ENCODE data around the gene USP6NL. TPM values are rescaled to one million over a fixed set of nuclear protein-coding genes. Genes with fewer than 3 reads are reported as not detected.

USP6NL gene
- total and polyA plus RNA-seq, 10 of the 15 experiments (the other 5 are each of a cell fraction or from before 2014, with no cell fraction given), result 4.0 to 27.7 (median 18.2) TPM

DNA sequence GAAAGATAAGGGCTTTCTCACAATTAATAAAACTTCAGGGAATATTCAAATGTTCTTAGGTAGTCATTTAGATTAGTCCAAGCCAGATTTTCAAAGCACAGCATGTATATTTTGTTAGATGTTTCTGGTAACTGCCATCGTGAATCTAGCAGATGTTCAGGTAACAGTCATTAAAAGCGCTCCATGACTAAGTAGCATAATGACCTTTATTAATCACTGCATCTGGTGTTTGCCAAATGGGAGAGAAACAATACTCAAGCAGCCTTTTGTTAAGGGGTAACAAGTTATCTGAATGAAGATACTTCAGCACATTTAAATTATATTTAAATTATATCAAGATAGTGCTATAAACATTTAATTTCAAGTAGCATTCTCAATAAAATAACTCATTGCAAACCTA is 47.5 kb downstream of the USP6NL start:
- intact Hi-C loops (cut with micrococcal nuclease; ENCODE audit: unreplicated experiment), result no loop called here
- H3K27ac ChIP-seq (ENCODE audit: control insufficient read depth, insufficient read depth), result no peak overlapping the region
- CTCF ChIA-PET, result interaction anchor here (0.7 to 1.0 kb wide), 2 partner anchors 10 to 161 kb away, joined by 4 read pairs; no protein-coding TSS in a partner anchor

More for the DNA sequence above, 47.5 kb downstream of the USP6NL start:
- Histone ChIP-seq H2AFZ (ENCODE audit: control insufficient read depth, low read depth, low read length) (no peak overlapping the region), H3K9ac (ENCODE audit: control insufficient read depth, insufficient read depth, low read length) (no peak overlapping the region), H4K20me1 (ENCODE audit: control insufficient read depth, insufficient read depth) (no peaks in the 10 kb centered on the region), H3K4me1 (ENCODE audit: control insufficient read depth, insufficient read depth, low read length) (peaks cover 15% of the 10 kb centered on the region; the same call in 1 of the 2 replicates), H3K79me2 (ENCODE audit: control insufficient read depth, insufficient read depth, low read length) (peaks cover 83% of the 10 kb centered on the region), H3K9me3 (replicated peaks; ENCODE audit: control insufficient read depth, insufficient read depth, low read length) (no peaks in the 10 kb centered on the region; the same call in none of the 3 replicates), H3K4me2 (ENCODE audit: control insufficient read depth, insufficient read depth) (no peak overlapping the region), H3K27me3 (replicated peaks in 1 of 2; ENCODE audit: control insufficient read depth in 2 of 2, insufficient read depth in 2 of 2, low read length in 1 of 2) (no peaks in the 10 kb centered on the region), H3K36me3 (ENCODE audit: control insufficient read depth in 2 of 2, insufficient read depth in 2 of 2, low read length in 1 of 2) (no peaks in the 10 kb centered on the region; a peak in 1 of 4 replicates), H3K4me3 (no peak overlapping the region)
- WGBS (ENCODE audit: insufficient coverage, insufficient replicate concordance, low lambda C conversion rate, missing lambda C conversion rate), result 74% methylated on average over 2 of the region's 2 CpGs
- no peak for FAIRE-seq
- DNase-seq (ENCODE audit: low read depth, low spot score), result no peak
- ChIA-PET RAD21 (ENCODE audit: unreplicated experiment) (interaction anchor here (1.0 to 2.1 kb wide), 2 partner anchors 9 to 15 kb away, joined by 3 to 5 read pairs; no protein-coding TSS in a partner anchor), POLR2A (no interaction called here), SMC1A (ENCODE audit: uncharacterized antibody, unreplicated experiment) (interaction anchor here (0.6 to 4.6 kb wide), 5 partner anchors 9 to 45 kb away, joined by 3 to 21 read pairs (median 3); no protein-coding TSS in a partner anchor)
- no peak for ATAC-seq
- BruUV-seq (replicated peaks), result no TSS peak
- in situ Hi-C loops (cut with MboI), result no loop called here
- TF ChIP-seq, protein P1, sequence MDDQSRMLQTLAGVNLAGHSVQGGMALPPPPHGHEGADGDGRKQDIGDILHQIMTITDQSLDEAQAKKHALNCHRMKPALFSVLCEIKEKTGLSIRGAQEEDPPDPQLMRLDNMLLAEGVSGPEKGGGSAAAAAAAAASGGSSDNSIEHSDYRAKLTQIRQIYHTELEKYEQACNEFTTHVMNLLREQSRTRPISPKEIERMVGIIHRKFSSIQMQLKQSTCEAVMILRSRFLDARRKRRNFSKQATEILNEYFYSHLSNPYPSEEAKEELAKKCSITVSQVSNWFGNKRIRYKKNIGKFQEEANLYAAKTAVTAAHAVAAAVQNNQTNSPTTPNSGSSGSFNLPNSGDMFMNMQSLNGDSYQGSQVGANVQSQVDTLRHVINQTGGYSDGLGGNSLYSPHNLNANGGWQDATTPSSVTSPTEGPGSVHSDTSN (IDR thresholded peaks at IDR 0.05; ENCODE audit: insufficient replicate concordance, low read depth, low read length), result no peak
- TF ChIP-seq, protein P2, sequence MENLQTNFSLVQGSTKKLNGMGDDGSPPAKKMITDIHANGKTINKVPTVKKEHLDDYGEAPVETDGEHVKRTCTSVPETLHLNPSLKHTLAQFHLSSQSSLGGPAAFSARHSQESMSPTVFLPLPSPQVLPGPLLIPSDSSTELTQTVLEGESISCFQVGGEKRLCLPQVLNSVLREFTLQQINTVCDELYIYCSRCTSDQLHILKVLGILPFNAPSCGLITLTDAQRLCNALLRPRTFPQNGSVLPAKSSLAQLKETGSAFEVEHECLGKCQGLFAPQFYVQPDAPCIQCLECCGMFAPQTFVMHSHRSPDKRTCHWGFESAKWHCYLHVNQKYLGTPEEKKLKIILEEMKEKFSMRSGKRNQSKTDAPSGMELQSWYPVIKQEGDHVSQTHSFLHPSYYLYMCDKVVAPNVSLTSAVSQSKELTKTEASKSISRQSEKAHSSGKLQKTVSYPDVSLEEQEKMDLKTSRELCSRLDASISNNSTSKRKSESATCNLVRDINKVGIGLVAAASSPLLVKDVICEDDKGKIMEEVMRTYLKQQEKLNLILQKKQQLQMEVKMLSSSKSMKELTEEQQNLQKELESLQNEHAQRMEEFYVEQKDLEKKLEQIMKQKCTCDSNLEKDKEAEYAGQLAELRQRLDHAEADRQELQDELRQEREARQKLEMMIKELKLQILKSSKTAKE (IDR thresholded peaks at IDR 0.05; ENCODE audit: low read depth, poor library complexity, severe bottlenecking), result no peak
- TF ChIP-seq BACH1 (IDR thresholded peaks at IDR 0.05; ENCODE audit: borderline replicate concordance), result no peak
- TF ChIP-seq PAX5 (IDR thresholded peaks at IDR 0.05; ENCODE audit: borderline replicate concordance, low read depth, low read length), result no peak
- no peak for TF ChIP-seq ZNF207 (IDR thresholded peaks at IDR 0.05; ENCODE audit: borderline replicate concordance)
- TF ChIP-seq CBX3 (IDR thresholded peaks at IDR 0.05; ENCODE audit: borderline replicate concordance, low read depth), result no peak
- TF ChIP-seq, protein P3, sequence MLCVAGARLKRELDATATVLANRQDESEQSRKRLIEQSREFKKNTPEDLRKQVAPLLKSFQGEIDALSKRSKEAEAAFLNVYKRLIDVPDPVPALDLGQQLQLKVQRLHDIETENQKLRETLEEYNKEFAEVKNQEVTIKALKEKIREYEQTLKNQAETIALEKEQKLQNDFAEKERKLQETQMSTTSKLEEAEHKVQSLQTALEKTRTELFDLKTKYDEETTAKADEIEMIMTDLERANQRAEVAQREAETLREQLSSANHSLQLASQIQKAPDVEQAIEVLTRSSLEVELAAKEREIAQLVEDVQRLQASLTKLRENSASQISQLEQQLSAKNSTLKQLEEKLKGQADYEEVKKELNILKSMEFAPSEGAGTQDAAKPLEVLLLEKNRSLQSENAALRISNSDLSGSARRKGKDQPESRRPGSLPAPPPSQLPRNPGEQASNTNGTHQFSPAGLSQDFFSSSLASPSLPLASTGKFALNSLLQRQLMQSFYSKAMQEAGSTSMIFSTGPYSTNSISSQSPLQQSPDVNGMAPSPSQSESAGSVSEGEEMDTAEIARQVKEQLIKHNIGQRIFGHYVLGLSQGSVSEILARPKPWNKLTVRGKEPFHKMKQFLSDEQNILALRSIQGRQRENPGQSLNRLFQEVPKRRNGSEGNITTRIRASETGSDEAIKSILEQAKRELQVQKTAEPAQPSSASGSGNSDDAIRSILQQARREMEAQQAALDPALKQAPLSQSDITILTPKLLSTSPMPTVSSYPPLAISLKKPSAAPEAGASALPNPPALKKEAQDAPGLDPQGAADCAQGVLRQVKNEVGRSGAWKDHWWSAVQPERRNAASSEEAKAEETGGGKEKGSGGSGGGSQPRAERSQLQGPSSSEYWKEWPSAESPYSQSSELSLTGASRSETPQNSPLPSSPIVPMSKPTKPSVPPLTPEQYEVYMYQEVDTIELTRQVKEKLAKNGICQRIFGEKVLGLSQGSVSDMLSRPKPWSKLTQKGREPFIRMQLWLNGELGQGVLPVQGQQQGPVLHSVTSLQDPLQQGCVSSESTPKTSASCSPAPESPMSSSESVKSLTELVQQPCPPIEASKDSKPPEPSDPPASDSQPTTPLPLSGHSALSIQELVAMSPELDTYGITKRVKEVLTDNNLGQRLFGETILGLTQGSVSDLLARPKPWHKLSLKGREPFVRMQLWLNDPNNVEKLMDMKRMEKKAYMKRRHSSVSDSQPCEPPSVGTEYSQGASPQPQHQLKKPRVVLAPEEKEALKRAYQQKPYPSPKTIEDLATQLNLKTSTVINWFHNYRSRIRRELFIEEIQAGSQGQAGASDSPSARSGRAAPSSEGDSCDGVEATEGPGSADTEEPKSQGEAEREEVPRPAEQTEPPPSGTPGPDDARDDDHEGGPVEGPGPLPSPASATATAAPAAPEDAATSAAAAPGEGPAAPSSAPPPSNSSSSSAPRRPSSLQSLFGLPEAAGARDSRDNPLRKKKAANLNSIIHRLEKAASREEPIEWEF (IDR thresholded peaks at IDR 0.05; ENCODE audit: insufficient replicate concordance, low read depth, low read length), result no peak
- TF ChIP-seq EZH2 (IDR thresholded peaks at IDR 0.05; ENCODE audit: borderline replicate concordance, control insufficient read depth, low read depth, low read length), result no peak
- TF ChIP-seq NFYB (IDR thresholded peaks at IDR 0.05; ENCODE audit: insufficient read depth, low read depth, low read length), result no peak

Data from GM12878 (cell line).